Measurements from ENCODE around the gene MCC. TPM values are rescaled to one million over a fixed set of nuclear protein-coding genes. Genes with fewer than 3 reads are reported as not detected.

The MCC gene
- total RNA-seq, 1 donor from 2014 or later: 2.5 TPM

GRCh38 chr5:113347572-113347971 is 140.7 kb downstream of the MCC start:
- H3K9ac ChIP-seq: no peak overlapping the region
- H3K27ac Mint-ChIP-seq: no peak overlapping the region
- no peak overlapping the region for H3K4me2 ChIP-seq
- H3K79me2 ChIP-seq (ENCODE audit: low read depth): no peaks in the 10 kb centered on the region
- no peak overlapping the region for H3K4me3 ChIP-seq
- no peaks in the 10 kb centered on the region for H3K9me3 Mint-ChIP-seq
- H3K36me3 ChIP-seq: no peaks in the 10 kb centered on the region
- no peaks in the 10 kb centered on the region for H3K9me3 ChIP-seq (ENCODE audit: low read depth)
- no peaks in the 10 kb centered on the region for H3K36me3 Mint-ChIP-seq
- H3F3A ChIP-seq (ENCODE audit: low read depth): no peaks in the 10 kb centered on the region
- no peaks in the 10 kb centered on the region for H3K4me1 ChIP-seq
- no peaks in the 10 kb centered on the region for H4K20me1 ChIP-seq (ENCODE audit: low read depth)
- TF ChIP-seq CTCF (IDR thresholded peaks at IDR 0.05): no peak
- no peak for TF ChIP-seq EZH2 (IDR thresholded peaks at IDR 0.05)
- TF ChIP-seq EZH2phosphoT487 (IDR thresholded peaks at IDR 0.05): no peak
- H3K4me3 Mint-ChIP-seq: no peak overlapping the region
- H2AFZ ChIP-seq (replicated peaks): no peak overlapping the region
- H3K27ac ChIP-seq: no peak overlapping the region
- no peak for DNase-seq (ENCODE audit: low spot score)
- H3K27me3 Mint-ChIP-seq (ENCODE audit: insufficient read depth, low read depth): no peaks in the 10 kb centered on the region
- no peaks in the 10 kb centered on the region for H3K4me1 Mint-ChIP-seq
- H3K27me3 ChIP-seq: no peaks in the 10 kb centered on the region

- H3K9me3 ChIP-seq (ENCODE audit: low read depth): no peaks in the 10 kb centered on the region
- no peaks in the 10 kb centered on the region for H3K79me2 ChIP-seq (ENCODE audit: low read depth)
- no peak overlapping the region for H3K27ac ChIP-seq
- no peaks in the 10 kb centered on the region for H3K4me1 Mint-ChIP-seq
- no peaks in the 10 kb centered on the region for H3K4me1 ChIP-seq
- no peaks in the 10 kb centered on the region for H3K36me3 ChIP-seq
- H2AFZ ChIP-seq (replicated peaks): no peak overlapping the region
- no peak overlapping the region for H3K27ac Mint-ChIP-seq
- TF ChIP-seq EZH2 (IDR thresholded peaks at IDR 0.05) (no peak), CTCF (IDR thresholded peaks at IDR 0.05) (no peak), EZH2phosphoT487 (IDR thresholded peaks at IDR 0.05) (no peak)
- no peak overlapping the region for H3K4me2 ChIP-seq
- no peaks in the 10 kb centered on the region for H3K27me3 ChIP-seq
- no peak overlapping the region for H3K4me3 Mint-ChIP-seq
- H3K9ac ChIP-seq: no peak overlapping the region
- H4K20me1 ChIP-seq (ENCODE audit: low read depth): no peaks in the 10 kb centered on the region
- no peaks in the 10 kb centered on the region for H3K9me3 Mint-ChIP-seq
- H3K36me3 Mint-ChIP-seq: no peaks in the 10 kb centered on the region
- DNase-seq (ENCODE audit: low spot score): no peak
- H3F3A ChIP-seq (ENCODE audit: low read depth): no peaks in the 10 kb centered on the region
- H3K4me3 ChIP-seq: no peak overlapping the region
- no peaks in the 10 kb centered on the region for H3K27me3 Mint-ChIP-seq (ENCODE audit: insufficient read depth, low read depth)
Measured at GRCh38 chr5:113344973-113345940, 143.0 kb downstream of the MCC start.

GRCh38 chr5:113343343-113343742 is 144.9 kb downstream of the MCC start:
- Mint-ChIP-seq H3K36me3 (no peaks in the 10 kb centered on the region), H3K4me1 (no peaks in the 10 kb centered on the region), H3K4me3 (no peak overlapping the region), H3K9me3 (no peaks in the 10 kb centered on the region), H3K27ac (no peak overlapping the region), H3K27me3 (ENCODE audit: insufficient read depth, low read depth) (no peaks in the 10 kb centered on the region)
- Histone ChIP-seq H3K9ac (no peak overlapping the region), H3K4me2 (no peak overlapping the region), H3K4me1 (no peaks in the 10 kb centered on the region), H4K20me1 (ENCODE audit: low read depth) (no peaks in the 10 kb centered on the region), H3K27me3 (no peaks in the 10 kb centered on the region), H2AFZ (replicated peaks) (no peak overlapping the region), H3K27ac (no peak overlapping the region), H3K36me3 (no peaks in the 10 kb centered on the region), H3K4me3 (no peak overlapping the region), H3K9me3 (ENCODE audit: low read depth) (no peaks in the 10 kb centered on the region), H3K79me2 (ENCODE audit: low read depth) (no peaks in the 10 kb centered on the region), H3F3A (ENCODE audit: low read depth) (no peaks in the 10 kb centered on the region)
- TF ChIP-seq CTCF (IDR thresholded peaks at IDR 0.05): no peak
- TF ChIP-seq EZH2phosphoT487 (IDR thresholded peaks at IDR 0.05): no peak
- no peak for TF ChIP-seq EZH2 (IDR thresholded peaks at IDR 0.05)
- no peak for DNase-seq (ENCODE audit: low spot score)
